Calu3 (cell line): ENCODE results near the gene DNAJA4. TPM values are rescaled to one million over a fixed set of nuclear protein-coding genes. Genes with fewer than 3 reads are reported as not detected.

Experiments
- BruUV-seq: library from RNA; stranded (reverse); fragments of 400-500 nt; replicated peaks from 2 replicates; lab custom pipeline; 2021; lab: Mats Ljungman, UMichigan
- CTCF ChIA-PET: fragments of 300-600 bp; sonication (Branson Sonifier 250); formaldehyde crosslinking; loops from one replicate; lab custom pipeline; 2022; ENCODE audit warnings: antibody characterized with exemption; lab: Charles Lee
- DNase-seq: peaks from one replicate; pipeline ENCODE4 v3.0.0; 2022
- H3K27ac Mint-ChIP-seq: one replicate; pipeline ENCODE4 v1.8.0; 2022; ENCODE audit warnings: mixed read lengths; ENCODE audit not compliant: unreplicated experiment
- H3K27me3 Mint-ChIP-seq: one replicate; pipeline ENCODE4 v1.8.0; 2022; ENCODE audit warnings: mixed read lengths; ENCODE audit not compliant: unreplicated experiment
- H3K36me3 Mint-ChIP-seq: one replicate; pipeline ENCODE4 v1.8.0; 2022; ENCODE audit warnings: mild to moderate bottlenecking, moderate library complexity, mixed read lengths; ENCODE audit not compliant: insufficient read depth, unreplicated experiment
- H3K4me1 Mint-ChIP-seq: one replicate; pipeline ENCODE4 v1.8.0; 2022; ENCODE audit warnings: mild to moderate bottlenecking, low read depth, mixed read lengths; ENCODE audit not compliant: unreplicated experiment
- H3K4me3 Mint-ChIP-seq: one replicate; pipeline ENCODE4 v1.8.0; 2022; ENCODE audit warnings: mild to moderate bottlenecking, low read depth, moderate library complexity, mixed read lengths; ENCODE audit not compliant: unreplicated experiment
- H3K9me3 Mint-ChIP-seq: one replicate; pipeline ENCODE4 v1.8.0; 2022; ENCODE audit warnings: low read depth, mixed read lengths; ENCODE audit not compliant: unreplicated experiment
- CTCF ChIP-seq: fragments of 200-600 bp; IDR thresholded peaks from one replicate; pipeline ENCODE4 v1.8.0; 2022; ENCODE audit warnings: antibody characterized with exemption; ENCODE audit not compliant: unreplicated experiment
- intact Hi-C: fragments of 100-400 bp; cut with micrococcal nuclease; formaldehyde crosslinking; loops from one replicate; pipeline ENCODE4 v1.10.0; 2022; ENCODE audit not compliant: unreplicated experiment
- total RNA-seq: library from RNA; stranded (reverse); gene quantifications from 2 replicates; pipeline ENCODE4 v1.2.3, GENCODE V29; 2022

Gene DNAJA4
- total RNA-seq, 1 experiment from 2014 or later, result 53.6 TPM

GRCh38 chr15:78311292-78311691, 46.9 kb downstream of the DNAJA4 start:
- no peak for TF ChIP-seq CTCF

GRCh38 chr15:78312536-78312935, 48.2 kb downstream of the DNAJA4 start:
- H3K4me1 Mint-ChIP-seq, result peaks cover 16% of the 10 kb centered on the region
- no peak for DNase-seq
- intact Hi-C loops, result loop anchor here (10.0 kb wide), 2 partner anchors 172 to 392 kb away; no protein-coding TSS in a partner anchor
- H3K27ac Mint-ChIP-seq, result no peak overlapping the region
- peaks cover 5% of the 10 kb centered on the region for H3K36me3 Mint-ChIP-seq
- TF ChIP-seq CTCF, result no peak
- no TSS peak for BruUV-seq
- H3K9me3 Mint-ChIP-seq, result no peaks in the 10 kb centered on the region
- CTCF ChIA-PET, result interaction anchor here (1.3 kb wide), 1 partner anchor 103 kb away, joined by 3 read pairs; no protein-coding TSS in a partner anchor
- no peak overlapping the region for H3K4me3 Mint-ChIP-seq
- peaks cover 37% of the 10 kb centered on the region for H3K27me3 Mint-ChIP-seq

More at GRCh38 chr15:78311292-78311691, 46.9 kb downstream of the DNAJA4 start:
- intact Hi-C loops, result loop anchor here (10.0 kb wide), 2 partner anchors 174 to 394 kb away; no protein-coding TSS in a partner anchor
- peaks cover 30% of the 10 kb centered on the region for H3K27me3 Mint-ChIP-seq
- H3K36me3 Mint-ChIP-seq, result peaks cover 2% of the 10 kb centered on the region
- no peak overlapping the region for H3K27ac Mint-ChIP-seq
- DNase-seq, result no peak
- peaks cover 14% of the 10 kb centered on the region for H3K4me1 Mint-ChIP-seq
- no peak overlapping the region for H3K4me3 Mint-ChIP-seq
- H3K9me3 Mint-ChIP-seq, result no peaks in the 10 kb centered on the region
- CTCF ChIA-PET, result interaction anchor here (0.6 to 1.3 kb wide), 4 partner anchors 9 to 112 kb away, joined by 3 to 5 read pairs (median 4); no protein-coding TSS in a partner anchor
- no TSS peak for BruUV-seq

GRCh38 chr15:78312957-78313356, 48.6 kb downstream of the DNAJA4 start:
- peaks cover 9% of the 10 kb centered on the region for H3K36me3 Mint-ChIP-seq
- H3K27ac Mint-ChIP-seq, result no peak overlapping the region
- intact Hi-C loops, result loop anchor here (10.0 kb wide), 2 partner anchors 172 to 392 kb away; no protein-coding TSS in a partner anchor
- CTCF ChIA-PET, result interaction anchor here (1.3 kb wide), 1 partner anchor 102 kb away, joined by 3 read pairs; no protein-coding TSS in a partner anchor
- no peaks in the 10 kb centered on the region for H3K9me3 Mint-ChIP-seq
- no peak overlapping the region for H3K4me3 Mint-ChIP-seq
- DNase-seq, result no peak
- TF ChIP-seq CTCF, result no peak
- no TSS peak for BruUV-seq
- H3K27me3 Mint-ChIP-seq, result peaks cover 41% of the 10 kb centered on the region
- H3K4me1 Mint-ChIP-seq, result peaks cover 20% of the 10 kb centered on the region

- Mint-ChIP-seq H3K9me3 (no peaks in the 10 kb centered on the region), H3K27me3 (peaks cover 42% of the 10 kb centered on the region), H3K27ac (no peak overlapping the region), H3K4me3 (no peak overlapping the region), H3K4me1 (peaks cover 20% of the 10 kb centered on the region), H3K36me3 (peaks cover 9% of the 10 kb centered on the region)
- no peak for TF ChIP-seq CTCF
- intact Hi-C loops, result loop anchor here (10.0 kb wide), 2 partner anchors 171 to 391 kb away; no protein-coding TSS in a partner anchor
- no TSS peak for BruUV-seq
- no peak for DNase-seq
- CTCF ChIA-PET, result interaction anchor here (1.3 kb wide), 1 partner anchor 102 kb away, joined by 3 read pairs; no protein-coding TSS in a partner anchor
Measured at GRCh38 chr15:78313383-78313782, 49.0 kb downstream of the DNAJA4 start.
